ENCODE data around the gene HOXD12. TPM values are rescaled to one million over a fixed set of nuclear protein-coding genes. Genes with fewer than 3 reads are reported as not detected.

Gene HOXD12
- polyA plus RNA-seq, 1 donor from 2014 or later = not detected

GRCh38 chr2:176146645-176147044 lies 47.0 kb downstream of the HOXD12 start:
- H3K9me3 ChIP-seq (ENCODE audit: low read length) = peaks cover 5% of the 10 kb centered on the region
- TF ChIP-seq MXI1 (conservative IDR thresholded peaks at IDR 0.05; ENCODE audit: poor library complexity, severe bottlenecking) = no peak
- no peak for TF ChIP-seq TAF1 (IDR thresholded peaks at IDR 0.05; ENCODE audit: low read depth)
- no peak for TF ChIP-seq CTCF (IDR thresholded peaks at IDR 0.05; ENCODE audit: poor library complexity, severe bottlenecking)
- TF ChIP-seq EZH2 (IDR thresholded peaks at IDR 0.05; ENCODE audit: borderline replicate concordance, insufficient read depth, low read length, poor library complexity, severe bottlenecking) = no peak
- TF ChIP-seq POLR2AphosphoS5 (IDR thresholded peaks at IDR 0.05) = no peak
- TF ChIP-seq SMC3 (conservative IDR thresholded peaks at IDR 0.05; ENCODE audit: poor library complexity) = no peak
- TF ChIP-seq RAD21 (conservative IDR thresholded peaks at IDR 0.05) = no peak
- TF ChIP-seq EP300 (conservative IDR thresholded peaks at IDR 0.05; ENCODE audit: poor library complexity, severe bottlenecking) = no peak
- TF ChIP-seq, protein P1, sequence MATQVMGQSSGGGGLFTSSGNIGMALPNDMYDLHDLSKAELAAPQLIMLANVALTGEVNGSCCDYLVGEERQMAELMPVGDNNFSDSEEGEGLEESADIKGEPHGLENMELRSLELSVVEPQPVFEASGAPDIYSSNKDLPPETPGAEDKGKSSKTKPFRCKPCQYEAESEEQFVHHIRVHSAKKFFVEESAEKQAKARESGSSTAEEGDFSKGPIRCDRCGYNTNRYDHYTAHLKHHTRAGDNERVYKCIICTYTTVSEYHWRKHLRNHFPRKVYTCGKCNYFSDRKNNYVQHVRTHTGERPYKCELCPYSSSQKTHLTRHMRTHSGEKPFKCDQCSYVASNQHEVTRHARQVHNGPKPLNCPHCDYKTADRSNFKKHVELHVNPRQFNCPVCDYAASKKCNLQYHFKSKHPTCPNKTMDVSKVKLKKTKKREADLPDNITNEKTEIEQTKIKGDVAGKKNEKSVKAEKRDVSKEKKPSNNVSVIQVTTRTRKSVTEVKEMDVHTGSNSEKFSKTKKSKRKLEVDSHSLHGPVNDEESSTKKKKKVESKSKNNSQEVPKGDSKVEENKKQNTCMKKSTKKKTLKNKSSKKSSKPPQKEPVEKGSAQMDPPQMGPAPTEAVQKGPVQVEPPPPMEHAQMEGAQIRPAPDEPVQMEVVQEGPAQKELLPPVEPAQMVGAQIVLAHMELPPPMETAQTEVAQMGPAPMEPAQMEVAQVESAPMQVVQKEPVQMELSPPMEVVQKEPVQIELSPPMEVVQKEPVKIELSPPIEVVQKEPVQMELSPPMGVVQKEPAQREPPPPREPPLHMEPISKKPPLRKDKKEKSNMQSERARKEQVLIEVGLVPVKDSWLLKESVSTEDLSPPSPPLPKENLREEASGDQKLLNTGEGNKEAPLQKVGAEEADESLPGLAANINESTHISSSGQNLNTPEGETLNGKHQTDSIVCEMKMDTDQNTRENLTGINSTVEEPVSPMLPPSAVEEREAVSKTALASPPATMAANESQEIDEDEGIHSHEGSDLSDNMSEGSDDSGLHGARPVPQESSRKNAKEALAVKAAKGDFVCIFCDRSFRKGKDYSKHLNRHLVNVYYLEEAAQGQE (IDR thresholded peaks at IDR 0.05; ENCODE audit: borderline replicate concordance) = no peak
- no peaks in the 10 kb centered on the region for H3F3A ChIP-seq (ENCODE audit: insufficient read depth, low read length, poor library complexity, severe bottlenecking)
- no peak overlapping the region for H3K27ac ChIP-seq (ENCODE audit: low read length)
- H3K4me2 ChIP-seq (ENCODE audit: low read length) = no peak overlapping the region
- H3K27me3 ChIP-seq (ENCODE audit: insufficient read depth, low read depth, low read length) = peaks cover 99% of the 10 kb centered on the region
- H3K9ac ChIP-seq (ENCODE audit: low read length) = no peak overlapping the region
- no peaks in the 10 kb centered on the region for H3K36me3 ChIP-seq (ENCODE audit: insufficient read depth, low read length)
- no peak overlapping the region for H2AFZ ChIP-seq (ENCODE audit: low read depth, low read length)
- H3K9me2 ChIP-seq (ENCODE audit: insufficient read depth, low read length) = no peaks in the 10 kb centered on the region
- H3K79me2 ChIP-seq (replicated peaks; ENCODE audit: insufficient read depth, low read length) = no peaks in the 10 kb centered on the region
- no peak overlapping the region for H3K4me3 ChIP-seq (ENCODE audit: low read length)
- H4K20me1 ChIP-seq (ENCODE audit: insufficient read depth) = no peaks in the 10 kb centered on the region

DNA sequence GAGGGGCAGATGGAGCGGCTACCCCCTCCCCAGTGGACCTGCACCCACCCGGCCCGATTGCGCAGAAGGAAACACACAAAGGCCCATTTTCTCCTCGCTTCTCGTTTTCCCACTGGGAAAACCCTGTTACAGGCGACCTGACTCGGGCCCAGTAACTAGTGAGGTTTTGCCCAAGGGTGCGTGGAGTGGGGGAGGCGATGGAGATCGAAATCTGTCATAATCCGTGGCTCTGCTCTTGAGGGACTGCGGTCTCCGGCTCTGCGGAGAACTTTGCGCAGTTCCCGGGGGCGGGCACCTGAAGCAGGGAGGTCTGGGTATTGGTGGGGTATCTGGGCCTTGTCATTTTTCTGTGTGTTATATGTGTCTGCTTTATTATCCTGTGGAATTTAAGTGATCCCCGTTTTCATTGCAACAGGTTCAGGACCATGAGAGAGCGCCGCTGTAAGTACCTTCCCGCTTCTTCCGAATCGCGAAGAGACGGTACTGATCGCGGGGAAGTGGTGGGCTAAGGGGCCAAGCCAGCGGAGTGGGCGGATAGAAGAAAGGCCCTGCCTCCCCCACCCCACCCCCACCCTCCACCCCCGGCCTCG lies 47.7 kb downstream of the HOXD12 start:
- TF ChIP-seq RAD21 (conservative IDR thresholded peaks at IDR 0.05) (no peak), MXI1 (conservative IDR thresholded peaks at IDR 0.05; ENCODE audit: poor library complexity, severe bottlenecking) (no peak), EZH2 (IDR thresholded peaks at IDR 0.05; ENCODE audit: borderline replicate concordance, insufficient read depth, low read length, poor library complexity, severe bottlenecking) (no peak), CTCF (IDR thresholded peaks at IDR 0.05; ENCODE audit: poor library complexity, severe bottlenecking) (no peak), POLR2AphosphoS5 (IDR thresholded peaks at IDR 0.05) (no peak), EP300 (conservative IDR thresholded peaks at IDR 0.05; ENCODE audit: poor library complexity, severe bottlenecking) (no peak), SMC3 (conservative IDR thresholded peaks at IDR 0.05; ENCODE audit: poor library complexity) (no peak), TAF1 (IDR thresholded peaks at IDR 0.05; ENCODE audit: low read depth) (no peak)
- TF ChIP-seq, protein P1 (IDR thresholded peaks at IDR 0.05; ENCODE audit: borderline replicate concordance) = no peak
- Histone ChIP-seq H4K20me1 (ENCODE audit: insufficient read depth) (no peaks in the 10 kb centered on the region), H3K9ac (ENCODE audit: low read length) (no peak overlapping the region), H3F3A (ENCODE audit: insufficient read depth, low read length, poor library complexity, severe bottlenecking) (no peaks in the 10 kb centered on the region), H3K36me3 (ENCODE audit: insufficient read depth, low read length) (no peaks in the 10 kb centered on the region), H2AFZ (ENCODE audit: low read depth, low read length) (no peak overlapping the region), H3K79me2 (replicated peaks; ENCODE audit: insufficient read depth, low read length) (no peaks in the 10 kb centered on the region), H3K9me2 (ENCODE audit: insufficient read depth, low read length) (no peaks in the 10 kb centered on the region), H3K27ac (ENCODE audit: low read length) (no peak overlapping the region), H3K9me3 (ENCODE audit: low read length) (peaks cover 5% of the 10 kb centered on the region), H3K4me2 (ENCODE audit: low read length) (no peak overlapping the region), H3K27me3 (ENCODE audit: insufficient read depth, low read depth, low read length) (peaks cover 99% of the 10 kb centered on the region), H3K4me3 (ENCODE audit: low read length) (no peak overlapping the region)

All from neural cell (in vitro differentiated cells).